IMR-90 (cell line): ENCODE measurements around the gene DGKQ. TPM values are rescaled to one million over a fixed set of nuclear protein-coding genes. Genes with fewer than 3 reads are reported as not detected.
A peak's percentile ranks its signal among the peaks of the same experiment; 100 is the strongest.

Source experiments
- ATAC-seq: fragments of 200-7000 bp; cut with Tn5 transposase; 2 replicates; pipeline ENCODE4 v1.9.1; 2020; ENCODE audit warnings: low read depth, mild to moderate bottlenecking, moderate library complexity
- BruUV-seq: library from RNA; stranded (reverse); fragments of 400-500 nt; replicated peaks from 2 replicates; lab custom pipeline; 2021; lab: Mats Ljungman, UMichigan
- CTCF ChIA-PET: fragments of 300-600 bp; formaldehyde crosslinking; extraction: SDS; loops from one replicate; lab custom pipeline; 2021; ENCODE audit warnings: antibody characterized with exemption; lab: Yijun Ruan, JAX
- POLR2A ChIA-PET: fragments of 300-600 bp; sonication (Branson Sonifier 250); formaldehyde crosslinking; loops from one replicate; lab custom pipeline; 2022; ENCODE audit warnings: antibody characterized with exemption; ENCODE audit not compliant: unreplicated experiment; lab: Charles Lee
- DNase-seq: peaks from one replicate; pipeline ENCODE4 v3.0.0; 2013
- H2AFZ ChIP-seq: replicated peaks from 2 replicates; pipeline ENCODE3; 2013; ENCODE audit warnings: low read length, mild to moderate bottlenecking; ENCODE audit not compliant: poor library complexity
- H2AK5ac ChIP-seq: 2 replicates; pipeline ENCODE4 v1.6.1; 2013; ENCODE audit warnings: low read depth, low read length, inconsistent platforms
- H2AK9ac ChIP-seq: replicated peaks from 2 replicates; pipeline ENCODE3; 2013; ENCODE audit warnings: mild to moderate bottlenecking, low read depth, low read length, moderate library complexity; ENCODE audit not compliant: poor library complexity
- H2BK120ac ChIP-seq: 2 replicates; pipeline ENCODE4 v1.6.1; 2013; ENCODE audit warnings: low read depth, low read length, inconsistent platforms
- H2BK15ac ChIP-seq: 3 replicates; pipeline ENCODE4 v1.6.1; 2013; ENCODE audit warnings: low read depth, low read length, inconsistent platforms
- H2BK20ac ChIP-seq: 2 replicates; pipeline ENCODE4 v1.6.1; 2013; ENCODE audit warnings: low read depth, mild to moderate bottlenecking, inconsistent platforms, low read length, moderate library complexity
- H2BK5ac ChIP-seq: 2 replicates; pipeline ENCODE4 v1.6.1; 2013; ENCODE audit warnings: mild to moderate bottlenecking, low read depth, low read length, inconsistent platforms; ENCODE audit not compliant: poor library complexity, severe bottlenecking
- H3K14ac ChIP-seq: replicated peaks from 2 replicates; pipeline ENCODE4 v1.6.1; 2013; ENCODE audit warnings: low read depth, low read length, inconsistent platforms
- H3K18ac ChIP-seq: 2 replicates; pipeline ENCODE4 v1.6.1; 2013; ENCODE audit warnings: low read depth, low read length, control low read depth
- H3K23ac ChIP-seq: 2 replicates; pipeline ENCODE4 v1.6.1; 2013; ENCODE audit warnings: low read depth, low read length, inconsistent platforms
- H3K27ac ChIP-seq: 2 replicates; pipeline ENCODE4 v1.5.1; 2013; ENCODE audit warnings: mild to moderate bottlenecking, control low read depth, low read length; ENCODE audit not compliant: insufficient read depth
- H3K27me3 ChIP-seq: 2 replicates; pipeline ENCODE4 v1.6.1; 2013; ENCODE audit warnings: low read length; ENCODE audit not compliant: control insufficient read depth, insufficient read depth
- H3K36me3 ChIP-seq: 2 replicates; pipeline ENCODE4 v1.6.1; 2013; ENCODE audit warnings: low read length, mixed read lengths; ENCODE audit not compliant: control insufficient read depth, insufficient read depth
- H3K4ac ChIP-seq: 2 replicates; pipeline ENCODE4 v1.6.1; 2013; ENCODE audit warnings: low read depth, low read length, inconsistent platforms
- H3K4me1 ChIP-seq: 2 replicates; pipeline ENCODE4 v1.6.1; 2013; ENCODE audit warnings: low read length, mixed read lengths; ENCODE audit not compliant: control insufficient read depth, insufficient read depth
- H3K4me2 ChIP-seq: 2 replicates; pipeline ENCODE4 v1.6.1; 2013; ENCODE audit warnings: low read depth, mild to moderate bottlenecking, control low read depth, low read length, moderate library complexity
- H3K4me3 ChIP-seq: 2 replicates; pipeline ENCODE4 v1.5.1; 2013; ENCODE audit warnings: low read depth, mild to moderate bottlenecking, control low read depth, low read length, moderate library complexity; ENCODE audit not compliant: insufficient read depth
- H3K56ac ChIP-seq: 2 replicates; pipeline ENCODE4 v1.6.1; 2013; ENCODE audit warnings: low read length, inconsistent platforms; ENCODE audit not compliant: insufficient read depth; ENCODE audit errors: extremely low read depth
- H3K79me1 ChIP-seq, 2 experiments: 2 replicates each; pipeline ENCODE4 v1.6.1; 2013; ENCODE audit warnings: low read length in 2 of 2, inconsistent platforms in 1 of 2, low read depth in 1 of 2
- H3K9ac ChIP-seq: 2 replicates; pipeline ENCODE4 v1.6.1; 2013; ENCODE audit warnings: low read depth, low read length, control low read depth
- H3K9me1 ChIP-seq: 2 replicates; pipeline ENCODE4 v1.6.1; 2013; ENCODE audit warnings: low read length, inconsistent platforms; ENCODE audit not compliant: insufficient read depth
- H3K9me3 ChIP-seq: 2 replicates; pipeline ENCODE4 v1.6.1; 2013; ENCODE audit warnings: low read length; ENCODE audit not compliant: control insufficient read depth, insufficient read depth
- H4K20me1 ChIP-seq: 2 replicates; pipeline ENCODE4 v1.6.1; 2013; ENCODE audit warnings: low read length, inconsistent platforms; ENCODE audit not compliant: insufficient read depth
- H4K5ac ChIP-seq: 2 replicates; pipeline ENCODE4 v1.6.1; 2013; ENCODE audit warnings: mild to moderate bottlenecking, low read depth, low read length, control low read depth
- H4K8ac ChIP-seq, 2 experiments: 2 replicates each; pipeline ENCODE4 v1.6.1; 2013; ENCODE audit warnings: low read depth in 2 of 2, low read length in 2 of 2, control low read depth in 1 of 2, inconsistent platforms in 1 of 2
- H4K91ac ChIP-seq: 2 replicates; pipeline ENCODE4 v1.6.1; 2013; ENCODE audit warnings: low read depth, low read length, inconsistent platforms; ENCODE audit not compliant: insufficient read depth
- BHLHE40 ChIP-seq: fragments of 150-350 bp; IDR thresholded peaks from 2 replicates; pipeline ENCODE4 v1.6.1; 2016; ENCODE audit warnings: mild to moderate bottlenecking, low read depth, low read length
- CEBPB ChIP-seq: IDR thresholded peaks from 2 replicates; pipeline ENCODE4 v1.6.1; 2012; ENCODE audit warnings: low read depth, low read length, improper control_type of control experiment
- CHD1 ChIP-seq: IDR thresholded peaks from 2 replicates; pipeline ENCODE4 v1.6.1; 2012; ENCODE audit warnings: low read depth, low read length, improper control_type of control experiment
- FOS ChIP-seq: fragments of 150-350 bp; IDR thresholded peaks from 2 replicates; pipeline ENCODE4 v1.6.1; 2016; ENCODE audit warnings: low read depth, low read length
- MAFK ChIP-seq: IDR thresholded peaks from 2 replicates; pipeline ENCODE4 v1.6.1; 2012; ENCODE audit warnings: low read depth, low read length, improper control_type of control experiment
- MAZ ChIP-seq: IDR thresholded peaks from 2 replicates; pipeline ENCODE4 v1.6.1; 2012; ENCODE audit warnings: low read depth, mild to moderate bottlenecking, low read length, improper control_type of control experiment, moderate library complexity, borderline replicate concordance
- MXI1 ChIP-seq: IDR thresholded peaks from 2 replicates; pipeline ENCODE4 v1.6.1; 2012; ENCODE audit warnings: low read depth, mild to moderate bottlenecking, low read length, moderate library complexity, borderline replicate concordance
- NFE2L2 ChIP-seq: fragments of 150-350 bp; IDR thresholded peaks from 2 replicates; pipeline ENCODE4 v1.6.1; 2016; ENCODE audit warnings: low read depth, mild to moderate bottlenecking, low read length
- POLR2A ChIP-seq: IDR thresholded peaks from 2 replicates; pipeline ENCODE4 v1.6.1; 2012; ENCODE audit warnings: mild to moderate bottlenecking, low read depth, low read length
- RAD21 ChIP-seq: IDR thresholded peaks from 2 replicates; pipeline ENCODE4 v1.6.1; 2012; ENCODE audit warnings: low read length, improper control_type of control experiment
- RCOR1 ChIP-seq: IDR thresholded peaks from 2 replicates; pipeline ENCODE4 v1.6.1; 2012; ENCODE audit warnings: mild to moderate bottlenecking, low read length, improper control_type of control experiment; ENCODE audit not compliant: insufficient replicate concordance
- RFX5 ChIP-seq: IDR thresholded peaks from 2 replicates; pipeline ENCODE4 v1.8.0; 2012; ENCODE audit warnings: low read depth, mild to moderate bottlenecking, low read length, moderate library complexity
- SMC3 ChIP-seq: fragments of 150-350 bp; IDR thresholded peaks from 2 replicates; pipeline ENCODE4 v1.6.1; 2016; ENCODE audit warnings: low read depth, mild to moderate bottlenecking, antibody characterized with exemption, low read length, moderate library complexity
- WGBS, 2 experiments: methylation state at CpG; one replicate each; pipeline versions ENCODE4 v1.1.5 to v1.1.7; 2013; ENCODE audit warnings: missing lambda C conversion rate in 2 of 2; ENCODE audit not compliant: insufficient read length in 1 of 2; ENCODE audit errors: extremely low coverage in 2 of 2; 5-methylcytosine and 5-hydroxymethylcytosine counted together
- dilution Hi-C: fragments of 300-500 bp; cut with HindIII; formaldehyde crosslinking; loops from one replicate; pipeline ENCODE4 v1.14.3; 2018; ENCODE audit warnings: low sequenced_read_pairs; ENCODE audit not compliant: unreplicated experiment
- in situ Hi-C: fragments of 300-500 bp; cut with MboI; formaldehyde crosslinking; loops from 3 replicates; pipeline ENCODE4 v1.14.3; 2019; ENCODE audit warnings: low sequenced_read_pairs, inconsistent platforms, mixed read lengths
- intact Hi-C: fragments of 100-400 bp; cut with micrococcal nuclease; formaldehyde crosslinking; loops from 2 replicates; pipeline ENCODE4 v1.10.0; 2022
- polyA plus RNA-seq, 3 experiments: library from polyadenylated mRNA; depleted of rRNA; stranded (reverse); fragments of >200 nt; gene quantifications; 2 replicates each; pipeline ENCODE4 v1.2.3, GENCODE V29; 2012; ENCODE audit warnings: low replicate concordance in 1 of 3
- total RNA-seq: library from RNA; depleted of rRNA; stranded (reverse); fragments of >200 nt; gene quantifications from 2 replicates; pipeline ENCODE4 v1.2.3, GENCODE V29; 2012
- TF ChIP-seq, protein P1 (sequence below): conservative IDR thresholded peaks from 2 replicates; pipeline ENCODE4 v1.5.1; 2012; ENCODE audit warnings: mild to moderate bottlenecking, low read depth, low read length, improper control_type of control experiment
- TF ChIP-seq, protein P2 (sequence below): fragments of 150-350 bp; IDR thresholded peaks from 2 replicates; pipeline ENCODE4 v1.6.1; 2017; ENCODE audit warnings: mild to moderate bottlenecking, antibody characterized with exemption, low read length, low read depth
- TF ChIP-seq, protein P3 (sequence below): fragments of 150-350 bp; IDR thresholded peaks from 2 replicates; pipeline ENCODE4 v1.6.1; 2016; ENCODE audit warnings: low read depth, mild to moderate bottlenecking, low read length, moderate library complexity, borderline replicate concordance

Gene DGKQ
- total and polyA plus RNA-seq, 2 of the 4 experiments (the other 2 are of a cell fraction) = 4.3 to 15.6 TPM

GRCh38 chr4:1002631-1003251 lies 29.4 kb upstream of the DGKQ start:
- Histone ChIP-seq H3K79me1 (no peaks in the 10 kb centered on the region), H4K91ac (no peak overlapping the region), H2AK9ac (no peak overlapping the region), H3K4me2 (no peak overlapping the region), H3K23ac (no peak overlapping the region), H2BK15ac (no peak overlapping the region), H4K8ac (no peak overlapping the region), H3K27ac (no peak overlapping the region), H3K4ac (no peak overlapping the region), H3K4me3 (no peak overlapping the region), H3K9ac (no peak overlapping the region), H3K27me3 (peaks cover 65% of the 10 kb centered on the region), H3K18ac (no peak overlapping the region), H3K4me1 (peaks cover 4% of the 10 kb centered on the region; the same call in 1 of the 2 replicates), H3K9me3 (peaks cover 3% of the 10 kb centered on the region), H3K14ac (no peak overlapping the region), H2BK20ac (no peak overlapping the region), H4K20me1 (peaks cover 8% of the 10 kb centered on the region), H2AK5ac (no peak overlapping the region), H3K9me1 (no peaks in the 10 kb centered on the region), H2BK120ac (no peak overlapping the region), H3K36me3 (no peaks in the 10 kb centered on the region), H3K56ac (no peak overlapping the region), H2AFZ (no peak overlapping the region), H4K5ac (no peak overlapping the region), H2BK5ac (no peak overlapping the region)
- dilution Hi-C loops = no loop called here
- in situ Hi-C loops = no loop called here
- intact Hi-C loops = no loop called here
- DNase-seq (no peak), ATAC-seq (peak; percentile 3; the same call in 1 of the 2 replicates)
- 4% methylated on average over 21 of the region's 75 CpGs; no CpG with 5 or more reads in 1 of the 2 experiments for WGBS, 2 experiments
- POLR2A ChIA-PET = no interaction called here
- TF ChIP-seq NFE2L2 (no peak), MAFK (no peak), MAZ (no peak), RFX5 (no peak), RCOR1 (no peak), MXI1 (no peak), FOS (no peak), POLR2A (no peak), RAD21 (no peak), CEBPB (no peak), BHLHE40 (no peak), CHD1 (no peak), SMC3 (no peak)
- TF ChIP-seq, protein P1, sequence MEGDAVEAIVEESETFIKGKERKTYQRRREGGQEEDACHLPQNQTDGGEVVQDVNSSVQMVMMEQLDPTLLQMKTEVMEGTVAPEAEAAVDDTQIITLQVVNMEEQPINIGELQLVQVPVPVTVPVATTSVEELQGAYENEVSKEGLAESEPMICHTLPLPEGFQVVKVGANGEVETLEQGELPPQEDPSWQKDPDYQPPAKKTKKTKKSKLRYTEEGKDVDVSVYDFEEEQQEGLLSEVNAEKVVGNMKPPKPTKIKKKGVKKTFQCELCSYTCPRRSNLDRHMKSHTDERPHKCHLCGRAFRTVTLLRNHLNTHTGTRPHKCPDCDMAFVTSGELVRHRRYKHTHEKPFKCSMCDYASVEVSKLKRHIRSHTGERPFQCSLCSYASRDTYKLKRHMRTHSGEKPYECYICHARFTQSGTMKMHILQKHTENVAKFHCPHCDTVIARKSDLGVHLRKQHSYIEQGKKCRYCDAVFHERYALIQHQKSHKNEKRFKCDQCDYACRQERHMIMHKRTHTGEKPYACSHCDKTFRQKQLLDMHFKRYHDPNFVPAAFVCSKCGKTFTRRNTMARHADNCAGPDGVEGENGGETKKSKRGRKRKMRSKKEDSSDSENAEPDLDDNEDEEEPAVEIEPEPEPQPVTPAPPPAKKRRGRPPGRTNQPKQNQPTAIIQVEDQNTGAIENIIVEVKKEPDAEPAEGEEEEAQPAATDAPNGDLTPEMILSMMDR = no peak
- TF ChIP-seq, protein P2, sequence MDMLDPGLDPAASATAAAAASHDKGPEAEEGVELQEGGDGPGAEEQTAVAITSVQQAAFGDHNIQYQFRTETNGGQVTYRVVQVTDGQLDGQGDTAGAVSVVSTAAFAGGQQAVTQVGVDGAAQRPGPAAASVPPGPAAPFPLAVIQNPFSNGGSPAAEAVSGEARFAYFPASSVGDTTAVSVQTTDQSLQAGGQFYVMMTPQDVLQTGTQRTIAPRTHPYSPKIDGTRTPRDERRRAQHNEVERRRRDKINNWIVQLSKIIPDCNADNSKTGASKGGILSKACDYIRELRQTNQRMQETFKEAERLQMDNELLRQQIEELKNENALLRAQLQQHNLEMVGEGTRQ = no peak
- TF ChIP-seq, protein P3, sequence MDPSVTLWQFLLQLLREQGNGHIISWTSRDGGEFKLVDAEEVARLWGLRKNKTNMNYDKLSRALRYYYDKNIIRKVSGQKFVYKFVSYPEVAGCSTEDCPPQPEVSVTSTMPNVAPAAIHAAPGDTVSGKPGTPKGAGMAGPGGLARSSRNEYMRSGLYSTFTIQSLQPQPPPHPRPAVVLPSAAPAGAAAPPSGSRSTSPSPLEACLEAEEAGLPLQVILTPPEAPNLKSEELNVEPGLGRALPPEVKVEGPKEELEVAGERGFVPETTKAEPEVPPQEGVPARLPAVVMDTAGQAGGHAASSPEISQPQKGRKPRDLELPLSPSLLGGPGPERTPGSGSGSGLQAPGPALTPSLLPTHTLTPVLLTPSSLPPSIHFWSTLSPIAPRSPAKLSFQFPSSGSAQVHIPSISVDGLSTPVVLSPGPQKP = no peak
- BruUV-seq = no TSS peak
- CTCF ChIA-PET = no interaction called here
